Breast epithelium (tissue), 3 donors: Measurements from ENCODE around the gene EID2.

Experiments used
- CTCF ChIP-seq, 3 donors: fragments of 450-650 bp; IDR thresholded peaks; one replicate each; pipeline ENCODE4 v1.5.1; 2016 to 2017; ENCODE audit warnings: antibody characterized with exemption in 3 of 3, mild to moderate bottlenecking in 3 of 3, moderate library complexity in 3 of 3
- POLR2AphosphoS5 ChIP-seq, 3 donors: sonication (generic); formaldehyde crosslinking; IDR thresholded peaks; one replicate each; pipeline ENCODE4 v1.6.1; 2017; ENCODE audit warnings: antibody characterized with exemption in 3 of 3

GRCh38 chr19:39498798-39499642 is 40.9 kb downstream of the EID2 start, which contains the start of gene DLL3:
- TF ChIP-seq CTCF (IDR thresholded peaks at IDR 0.05) (no peak), POLR2AphosphoS5 (IDR thresholded peaks at IDR 0.05) (no peak)
